Measurements from ENCODE around the gene ST7. TPM values are rescaled to one million over a fixed set of nuclear protein-coding genes. Genes with fewer than 3 reads are reported as not detected.

ST7 gene
- total RNA-seq, 2 experiments from 2014 or later = 13.2 to 14.1 TPM

DNA sequence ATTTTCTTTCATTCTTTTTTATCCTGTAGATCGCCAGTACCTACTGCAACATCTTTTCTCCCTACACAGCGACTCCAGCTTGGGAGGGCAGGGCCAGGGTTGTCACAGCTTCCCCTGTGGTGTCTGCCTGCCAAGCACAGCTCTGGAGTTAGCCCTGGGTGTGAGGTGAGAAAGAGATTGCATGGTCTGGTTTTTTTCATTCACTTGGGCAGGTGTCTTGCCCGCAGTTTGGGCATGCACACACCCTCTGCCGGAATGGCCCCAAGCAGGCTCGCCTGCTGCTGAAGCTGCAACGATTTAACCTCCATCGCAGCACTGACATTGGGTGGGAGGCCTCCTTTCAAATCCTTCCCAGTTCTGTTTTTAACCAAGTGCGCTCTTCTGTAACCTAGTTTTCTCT lies 236.8 kb downstream of the ST7 start:
- ChIA-PET POLR2A (no interaction called here), CTCF (no interaction called here)

DNA sequence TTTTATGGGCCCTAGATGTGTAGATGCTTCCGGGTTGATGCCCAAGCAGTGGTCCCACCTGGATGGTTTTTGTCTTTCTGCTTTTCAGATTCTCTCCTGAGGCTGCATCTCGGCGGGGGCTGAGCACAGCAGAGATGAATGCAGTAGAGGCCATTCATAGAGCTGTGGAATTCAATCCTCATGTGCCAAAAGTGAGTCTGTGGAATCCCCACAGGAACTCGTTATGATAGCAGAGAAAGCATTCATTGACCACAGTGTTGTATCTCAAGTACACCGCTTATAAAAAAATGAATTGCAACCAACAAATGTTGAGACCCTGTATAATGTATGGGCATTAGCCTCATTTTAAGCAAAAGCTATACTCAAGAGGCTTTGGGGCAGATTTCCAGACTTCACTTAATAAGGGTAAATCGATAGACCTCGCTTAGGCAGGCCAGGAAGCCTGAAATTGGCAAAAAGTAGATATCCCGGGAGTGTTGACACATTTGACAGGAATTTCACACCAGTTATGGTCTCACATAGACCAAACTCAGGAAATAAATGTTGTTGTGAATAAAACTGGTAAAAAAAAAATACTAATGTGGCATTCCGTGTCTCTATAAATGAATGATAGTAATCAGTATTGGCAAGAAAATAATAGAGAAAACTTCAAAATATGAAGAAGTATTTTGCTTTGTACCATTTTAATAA lies 237.6 kb downstream of the ST7 start:
- ChIA-PET POLR2A (no interaction called here), CTCF (no interaction called here)

- CTCF ChIA-PET = no interaction called here
- POLR2A ChIA-PET = no interaction called here
Measured at GRCh38 chr7:117192108-117192507, 238.8 kb downstream of the ST7 start.

GRCh38 chr7:117193564-117193963 lies 240.3 kb downstream of the ST7 start:
- POLR2A ChIA-PET = no interaction called here
- CTCF ChIA-PET = no interaction called here

GRCh38 chr7:117194445-117194844 lies 241.1 kb downstream of the ST7 start:
- ChIA-PET CTCF (no interaction called here), POLR2A (no interaction called here)

DNA sequence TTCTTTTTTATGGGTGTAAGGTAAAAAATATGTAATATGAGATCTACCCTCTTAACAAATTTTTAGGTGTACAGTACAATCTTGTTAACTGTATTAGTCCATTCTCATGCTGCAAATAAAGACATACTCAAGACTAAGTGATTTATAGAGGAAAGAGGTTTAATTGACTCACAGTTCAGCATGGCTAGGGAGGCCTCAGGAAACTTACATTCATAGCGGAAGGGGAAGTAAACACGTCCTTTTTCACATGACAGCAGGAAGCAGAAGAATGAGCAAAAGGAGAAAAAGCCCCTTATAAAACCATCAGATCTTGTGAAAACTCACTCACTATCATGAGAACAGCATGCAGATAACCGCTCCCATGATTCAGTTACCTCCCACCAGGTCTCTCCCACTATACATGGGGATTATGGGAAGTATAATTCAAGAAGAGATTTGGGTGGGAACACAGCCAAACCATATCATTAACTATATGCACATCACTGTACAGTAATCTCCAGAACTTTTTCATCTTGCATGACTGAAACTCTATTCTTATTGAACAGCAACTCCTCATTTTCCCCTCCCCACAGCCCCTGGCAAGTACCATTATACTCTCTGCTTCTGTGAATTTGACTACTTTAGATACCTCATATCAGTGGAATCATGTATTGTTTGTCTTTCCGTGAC lies 242.2 kb downstream of the ST7 start:
- ChIA-PET CTCF (no interaction called here), POLR2A (no interaction called here)

- POLR2A ChIA-PET = no interaction called here
- CTCF ChIA-PET = no interaction called here
Measured at GRCh38 chr7:117200132-117200531, 246.8 kb downstream of the ST7 start.

GRCh38 chr7:117200786-117201458 lies 247.6 kb downstream of the ST7 start:
- ChIA-PET POLR2A (no interaction called here), CTCF (no interaction called here)

DNA sequence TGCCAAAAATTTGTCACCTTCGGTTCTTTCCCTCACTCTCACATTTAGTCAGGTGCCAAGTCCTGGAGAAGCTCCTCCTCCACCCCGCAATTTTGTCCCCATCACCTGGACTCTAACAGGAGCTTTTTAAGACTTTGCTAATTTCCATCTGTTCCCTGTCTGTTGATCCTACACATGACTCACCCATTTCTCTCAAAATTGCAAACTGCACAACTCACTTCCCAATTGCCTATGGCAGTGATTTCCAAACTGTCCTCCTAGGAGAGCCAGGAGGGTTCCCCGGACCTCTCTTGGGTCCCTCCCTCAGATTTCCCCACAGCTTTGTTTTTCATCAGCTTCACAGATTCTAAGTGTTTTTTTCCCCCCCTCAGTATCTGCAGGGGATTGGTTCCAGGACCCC lies 249.2 kb downstream of the ST7 start:
- POLR2A ChIA-PET = no interaction called here
- CTCF ChIA-PET = no interaction called here

DNA sequence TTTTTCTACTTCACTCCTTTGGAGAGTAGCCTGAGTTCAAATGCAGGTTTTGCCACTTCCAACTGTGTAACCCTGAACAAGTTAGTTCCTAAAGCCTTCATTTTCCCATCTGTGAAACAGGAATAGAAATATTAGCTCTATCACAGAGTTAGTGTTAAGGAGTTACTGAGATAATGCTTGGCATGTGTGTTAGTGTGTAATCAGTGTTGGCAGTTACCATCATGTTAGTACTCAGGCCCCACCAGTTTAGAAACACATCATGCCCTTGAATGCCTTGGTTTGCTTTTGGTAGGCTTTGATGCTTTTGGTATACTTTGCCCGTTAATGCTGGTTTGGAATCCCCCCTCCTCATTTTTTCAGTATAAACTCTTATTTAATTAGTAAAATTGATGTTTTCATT lies 249.9 kb downstream of the ST7 start:
- CTCF ChIA-PET = no interaction called here
- POLR2A ChIA-PET = no interaction called here

GRCh38 chr7:117205873-117206272 lies 252.6 kb downstream of the ST7 start:
- CTCF ChIA-PET = no interaction called here
- POLR2A ChIA-PET = no interaction called here

DNA sequence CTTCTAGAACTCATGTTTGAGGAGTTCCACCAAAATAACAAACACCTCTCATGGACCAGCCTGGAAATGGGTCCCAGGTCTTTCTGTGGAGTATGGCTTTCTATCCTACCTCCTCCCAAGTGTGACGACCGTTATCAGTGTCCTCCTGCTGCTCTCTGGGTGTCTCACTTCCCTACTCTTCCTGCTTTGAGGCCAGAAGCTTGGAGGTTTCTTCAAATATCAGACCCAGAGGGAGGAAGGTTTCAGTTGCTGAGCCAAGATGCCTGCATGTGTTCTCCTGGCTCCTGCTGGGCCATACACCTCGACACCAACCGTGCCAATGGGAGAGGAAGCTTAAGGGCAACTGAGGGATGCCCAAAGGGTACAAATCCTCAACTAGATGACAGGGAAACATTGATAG lies 255.0 kb downstream of the ST7 start:
- ChIA-PET CTCF (no interaction called here), POLR2A (no interaction called here)

- CTCF ChIA-PET = no interaction called here
- POLR2A ChIA-PET = no interaction called here
Measured at GRCh38 chr7:117210397-117210796, 257.1 kb downstream of the ST7 start.

GRCh38 chr7:117210908-117211307 lies 257.6 kb downstream of the ST7 start:
- POLR2A ChIA-PET = no interaction called here
- CTCF ChIA-PET = no interaction called here

- ChIA-PET CTCF (no interaction called here), POLR2A (no interaction called here)
Measured at GRCh38 chr7:117211614-117212013, 258.3 kb downstream of the ST7 start.

DNA sequence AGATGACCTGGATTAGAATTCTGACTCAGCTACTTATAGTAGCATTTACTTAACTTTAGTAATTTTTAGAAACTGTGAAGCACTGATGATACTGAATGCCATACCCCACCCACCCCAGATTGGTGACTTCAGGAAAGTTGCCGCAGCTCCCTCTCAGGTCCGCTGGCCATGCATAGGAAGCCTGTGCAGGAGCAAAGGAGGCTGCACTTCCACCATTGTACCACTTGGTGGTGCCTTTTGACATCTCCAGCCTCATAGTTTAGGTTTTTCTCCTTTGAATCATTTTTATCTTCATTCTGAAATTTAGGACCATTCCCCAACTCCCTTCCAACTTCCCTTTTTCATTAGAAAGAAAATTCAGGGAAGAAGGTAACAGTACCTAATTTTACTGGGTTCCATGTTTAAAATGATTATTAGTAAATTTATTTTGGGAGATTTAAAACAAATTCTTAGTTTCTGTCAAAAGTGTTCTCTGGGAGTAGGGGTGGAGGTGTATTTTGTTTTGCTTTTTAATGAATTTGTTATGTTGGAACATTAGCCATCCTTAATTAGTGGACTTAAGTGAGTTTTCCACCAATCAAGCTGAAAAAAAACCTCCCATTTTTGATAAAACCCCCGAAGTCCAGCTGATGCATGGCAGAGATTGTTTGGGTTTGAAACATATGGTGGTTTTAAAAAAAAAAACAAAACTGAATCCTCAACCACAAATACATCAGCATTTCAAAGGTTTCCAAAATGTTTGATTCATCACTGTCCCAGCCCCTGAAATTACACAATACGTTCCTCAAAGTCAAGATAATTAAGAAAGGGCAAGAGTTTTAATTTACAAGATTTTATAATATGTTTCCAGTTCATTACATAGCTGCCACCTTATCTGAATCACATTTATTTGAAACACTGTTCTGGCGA lies 259.9 kb downstream of the ST7 start:
- POLR2A ChIA-PET = no interaction called here
- CTCF ChIA-PET = interaction anchor here (0.7 to 1.5 kb wide), 3 partner anchors 16 to 125 kb away, joined by 3 read pairs; no protein-coding TSS in a partner anchor

- ChIA-PET CTCF (interaction anchor here (0.7 kb wide), 1 partner anchor 111 kb away, joined by 3 read pairs; no protein-coding TSS in a partner anchor), POLR2A (no interaction called here)
Measured at GRCh38 chr7:117216010-117216409, 262.7 kb downstream of the ST7 start.

GRCh38 chr7:117216436-117217069 lies 263.3 kb downstream of the ST7 start:
- CTCF ChIA-PET = no interaction called here
- POLR2A ChIA-PET = no interaction called here

- CTCF ChIA-PET = no interaction called here
- POLR2A ChIA-PET = no interaction called here
Measured at GRCh38 chr7:117217106-117218035, 264.1 kb downstream of the ST7 start.

Data from activated CD8-positive, alpha-beta memory T cell treated with anti-CD3 and anti-CD28 coated beads for 36 hours (primary cell).